K562 (cell line): ENCODE results near the gene SLC24A4. TPM values are rescaled to one million over a fixed set of nuclear protein-coding genes. Genes with fewer than 3 reads are reported as not detected.

Source experiments
- ATAC-seq: fragments of 200-7000 bp; cut with Tn5 transposase; 3 replicates; pipeline ENCODE4 v1.9.1; 2020; ENCODE audit warnings: moderate library complexity
- BruUV-seq: library from RNA; stranded (reverse); fragments of 400-500 nt; replicated peaks from 2 replicates; lab custom pipeline; 2021; lab: Mats Ljungman, UMichigan
- CTCF ChIA-PET: fragments of 300-600 bp; formaldehyde crosslinking; extraction: SDS; loops from one replicate; lab custom pipeline; 2021; ENCODE audit warnings: low intra/inter-chr PET ratio; lab: Yijun Ruan, JAX
- POLR2A ChIA-PET: fragments of 300-600, 350-650 bp; sonication (Branson Sonifier 250); formaldehyde crosslinking; extraction: SDS; loops from one replicate; lab custom pipeline; 2021; ENCODE audit warnings: antibody characterized with exemption, inconsistent platforms; lab: Yijun Ruan, JAX
- DNase-seq, 4 experiments: peaks; one replicate each; pipeline versions ENCODE4 v3.0.0 to v3.0.0-alpha.2; 2011 to 2018; ENCODE audit warnings: low spot score in 3 of 4, mixed read lengths in 3 of 4; ENCODE audit errors: extremely low read depth in 1 of 4
- FAIRE-seq: peaks from 2 replicates; lab custom pipeline; 2011; peaks lifted over from hg19 to GRCh38; lab: Jason Lieb, UNC
- H2AFZ ChIP-seq: 2 replicates; pipeline ENCODE4 v1.6.0; 2011; ENCODE audit warnings: low read depth, low read length, control low read depth, inconsistent platforms
- H3K27ac ChIP-seq: fragments of 200-600 bp; 3 replicates; pipeline ENCODE4 v1.8.0; 2011; ENCODE audit warnings: low read depth, mild to moderate bottlenecking, control low read depth, inconsistent platforms, low read length, moderate library complexity, mixed read lengths; ENCODE audit errors: extremely low read depth
- H3K27me3 ChIP-seq, 2 experiments: fragments of 300-600 bp in 1 of 2; 2 replicates in 1 of 2; 3 replicates in 1 of 2; pipeline versions ENCODE4 v1.6.0 to v1.8.0; 2011; ENCODE audit warnings: inconsistent platforms in 2 of 2, low read length in 2 of 2, mild to moderate bottlenecking in 1 of 2, mixed read lengths in 1 of 2, moderate library complexity in 1 of 2; ENCODE audit not compliant: control insufficient read depth in 2 of 2, insufficient read depth in 2 of 2
- H3K36me3 ChIP-seq: fragments of 300-600 bp; 3 replicates; pipeline ENCODE4 v1.8.0; 2011; ENCODE audit warnings: mild to moderate bottlenecking, low read length, inconsistent platforms; ENCODE audit not compliant: control insufficient read depth, insufficient read depth
- H3K4me1 ChIP-seq, 2 experiments: fragments of 200-600 bp in 1 of 2; replicated peaks in 1 of 2; 2 replicates in 1 of 2; 3 replicates in 1 of 2; pipeline versions ENCODE4 v1.5.1 to v1.8.0; 2011; ENCODE audit warnings: inconsistent platforms in 2 of 2, low read length in 2 of 2, mild to moderate bottlenecking in 1 of 2, mixed read lengths in 1 of 2, moderate library complexity in 1 of 2; ENCODE audit not compliant: control insufficient read depth in 2 of 2, insufficient read depth in 2 of 2
- H3K4me2 ChIP-seq: 2 replicates; pipeline ENCODE4 v1.6.1; 2011; ENCODE audit warnings: low read length, control low read depth, inconsistent platforms, mixed read lengths; ENCODE audit not compliant: insufficient read depth
- H3K4me3 ChIP-seq: fragments of 200-600 bp; sonication (generic), shearing (Covaris generic); 2 replicates; pipeline ENCODE4 v1.5.1; 2016; ENCODE audit warnings: control low read depth, inconsistent platforms
- H3K79me2 ChIP-seq: fragments of 200-600 bp; 3 replicates; pipeline ENCODE4 v1.8.0; 2011; ENCODE audit warnings: low read length, inconsistent platforms; ENCODE audit not compliant: control insufficient read depth, insufficient read depth
- H3K9ac ChIP-seq, 2 experiments: 2 replicates each; pipeline versions ENCODE4 v1.6.0 to v1.6.1; 2011; ENCODE audit warnings: low read depth in 2 of 2, low read length in 2 of 2, control low read depth in 1 of 2, inconsistent platforms in 1 of 2, mild to moderate bottlenecking in 1 of 2, mixed read lengths in 1 of 2; ENCODE audit not compliant: insufficient read depth in 1 of 2
- H3K9me1 ChIP-seq: one replicate; pipeline ENCODE4 v1.6.0; 2011; ENCODE audit warnings: inconsistent platforms, mild to moderate bottlenecking, low read length, moderate library complexity; ENCODE audit not compliant: control insufficient read depth, insufficient read depth
- H3K9me3 ChIP-seq: replicated peaks from 2 replicates; pipeline ENCODE4 v1.5.1; 2011; ENCODE audit warnings: low read depth, low read length, inconsistent platforms; ENCODE audit not compliant: control insufficient read depth, insufficient read depth
- H4K20me1 ChIP-seq: replicated peaks from 2 replicates; pipeline ENCODE4 v1.6.1; 2011; ENCODE audit warnings: low read length, inconsistent platforms, mixed read lengths; ENCODE audit not compliant: control insufficient read depth, insufficient read depth
- EHMT2 ChIP-seq: fragments of 450-650 bp; IDR thresholded peaks from 2 replicates; pipeline ENCODE4 v1.6.1; 2018; ENCODE audit warnings: antibody characterized with exemption
- ETV1 ChIP-seq: fragments of 450-650 bp; conservative IDR thresholded peaks from 2 replicates; pipeline ENCODE4 v1.6.1; 2016; ENCODE audit warnings: missing genetic modification characterization, control low read depth, low read depth, missing compliant biosample characterization
- FOSL1 ChIP-seq: fragments of 200-800 bp; sonication (Bioruptor generic); conservative IDR thresholded peaks from 2 replicates; pipeline ENCODE4 v1.6.1; 2016; ENCODE audit warnings: missing genetic modification characterization, missing compliant biosample characterization
- FOXP1 ChIP-seq: sonication (generic); formaldehyde crosslinking; IDR thresholded peaks from 2 replicates; pipeline ENCODE4 v1.8.0; 2022; ENCODE audit warnings: mild to moderate bottlenecking, missing genetic modification reagents
- HNRNPK ChIP-seq: fragments of 200-400 bp; formaldehyde crosslinking; IDR thresholded peaks from one replicate; pipeline ENCODE4 v1.6.1; 2018; ENCODE audit warnings: mild to moderate bottlenecking, low read depth, low read length; ENCODE audit not compliant: poor library complexity, severe bottlenecking
- LCOR ChIP-seq: sonication (generic); formaldehyde crosslinking; IDR thresholded peaks from 2 replicates; pipeline ENCODE4 v1.8.0; 2022; ENCODE audit warnings: mild to moderate bottlenecking, missing genetic modification reagents
- MYBL2 ChIP-seq, 2 experiments: fragments of 450-650 bp in 1 of 2; sonication (generic) in 1 of 2; formaldehyde crosslinking in 1 of 2; IDR thresholded peaks; 2 replicates each; pipeline versions ENCODE4 v1.6.1 to v1.8.1; 2017 to 2022; ENCODE audit warnings: borderline replicate concordance in 1 of 2, inconsistent platforms in 1 of 2, low read depth in 1 of 2, mild to moderate bottlenecking in 1 of 2, missing genetic modification reagents in 1 of 2, moderate library complexity in 1 of 2
- RHOXF2B ChIP-seq: fragments of 250-450 bp; sonication (Bioruptor Pico); conservative IDR thresholded peaks from 2 replicates; pipeline ENCODE4 v1.5.1; 2021
- TRIM24 ChIP-seq, 2 experiments: fragments of 450-650 bp; IDR thresholded peaks; 2 replicates each; pipeline ENCODE4 v1.6.1; 2016
- ZBED1 ChIP-seq: IDR thresholded peaks from 2 replicates; pipeline ENCODE4 v1.6.1; 2014
- ZNF311 ChIP-seq: fragments of 250-450 bp; sonication (Bioruptor Pico); IDR thresholded peaks from 2 replicates; pipeline ENCODE4 v1.4.0; 2020; ENCODE audit warnings: mild to moderate bottlenecking, moderate library complexity
- ZNF436 ChIP-seq: fragments of 250-450, 450-650 bp; sonication (Bioruptor Pico); formaldehyde crosslinking; IDR thresholded peaks from 2 replicates; pipeline ENCODE4 v1.7.0; 2020; ENCODE audit warnings: mild to moderate bottlenecking
- ZNF695 ChIP-seq: fragments of 450-650 bp; formaldehyde crosslinking; IDR thresholded peaks from 2 replicates; pipeline ENCODE4 v1.4.0; 2020; ENCODE audit warnings: mild to moderate bottlenecking, moderate library complexity
- WGBS: fragments of 100-300 bp; shearing (Covaris generic); methylation state at CpG from one replicate; pipeline ENCODE4 v1.1.6; 2016; ENCODE audit warnings: low coverage, mixed read lengths; ENCODE audit not compliant: insufficient coverage; ENCODE audit errors: missing lambda C conversion rate; 5-methylcytosine and 5-hydroxymethylcytosine counted together
- in situ Hi-C: fragments of 300-500 bp; cut with MboI; formaldehyde crosslinking; loops from 4 replicates; pipeline ENCODE4 v1.15.0; 2018; ENCODE audit warnings: inconsistent platforms, mixed read lengths
- intact Hi-C: fragments of 100-400 bp; cut with micrococcal nuclease; formaldehyde crosslinking; loops from 2 replicates; pipeline ENCODE4 v1.14.2; 2022
- polyA plus RNA-seq, 8 experiments: library from polyadenylated mRNA; depleted of rRNA in 4 of 8; stranded (reverse) in 5 of 8; unstranded in 3 of 8; fragments of >200 nt; fragmentation: Nextera tagmentation in 2 of 8; fragmentation: Illumina TruSeq in 1 of 8; extraction: Ambion mirVana in 2 of 8; extraction: Trizol in 1 of 8; gene quantifications; 2 replicates each; pipeline versions ENCODE4 v1.2.1 to v1.2.3, GENCODE V29; 2011 to 2014; ENCODE audit warnings: inconsistent platforms in 1 of 8, missing spikeins in 1 of 8
- total RNA-seq, 7 experiments: library from RNA; depleted of rRNA in 6 of 7; stranded (reverse); fragments of >200 nt in 6 of 7; fragmentation: Illumina TruSeq in 2 of 7; extraction: Trizol in 2 of 7; gene quantifications; 2 replicates each; pipeline versions ENCODE4 v1.2.1 to v1.2.3, GENCODE V29; 2011 to 2021; ENCODE audit warnings: low replicate concordance in 1 of 7
- TF ChIP-seq, protein P1 (sequence below): fragments of 250-450 bp; sonication (Bioruptor Pico); IDR thresholded peaks from 2 replicates; pipeline ENCODE4 v1.8.0; 2022; ENCODE audit warnings: inconsistent platforms
- TF ChIP-seq, protein P2 (sequence below): sonication (generic); formaldehyde crosslinking; IDR thresholded peaks from 2 replicates; pipeline ENCODE4 v1.8.1; 2023; ENCODE audit warnings: mild to moderate bottlenecking, missing genetic modification reagents
- TF ChIP-seq, protein P3 (sequence below): sonication (generic); formaldehyde crosslinking; IDR thresholded peaks from 2 replicates; pipeline ENCODE4 v1.8.0; 2022; ENCODE audit warnings: mild to moderate bottlenecking, missing genetic modification reagents

SLC24A4 gene
- total and polyA plus RNA-seq, 9 of the 15 experiments (the other 6 are each of a cell fraction or from before 2014, with no cell fraction given), result not detected

DNA sequence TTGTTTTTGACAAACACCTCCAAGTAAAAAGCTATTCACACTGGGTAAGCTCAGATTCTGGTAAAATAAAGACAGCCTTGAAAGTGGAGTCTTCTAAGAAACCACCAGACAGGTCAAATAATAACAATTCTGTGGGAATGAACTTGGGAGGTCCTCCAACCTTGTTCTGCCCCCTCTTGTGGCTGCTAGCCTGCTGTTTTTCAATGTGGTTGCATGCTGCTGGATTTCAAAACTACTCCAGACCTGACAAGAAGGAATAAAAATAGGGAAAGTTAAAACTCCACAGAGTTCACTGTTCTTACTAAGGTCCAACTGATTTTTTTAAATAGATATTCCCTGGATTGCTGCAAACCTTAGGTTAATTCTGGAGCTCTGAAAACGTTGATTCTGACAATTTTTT lies 158.4 kb downstream of the SLC24A4 start:
- no peak for FAIRE-seq
- CTCF ChIA-PET, result no interaction called here

More for the DNA sequence above, 158.4 kb downstream of the SLC24A4 start:
- no peak overlapping the region for H3K27ac ChIP-seq
- no peaks in the 10 kb centered on the region for H3K79me2 ChIP-seq
- no peak overlapping the region for H3K9ac ChIP-seq
- H3K27me3 ChIP-seq, result no peaks in the 10 kb centered on the region; a peak in 1 of 5 replicates
- no peaks in the 10 kb centered on the region for H3K36me3 ChIP-seq
- H3K4me2 ChIP-seq, result no peak overlapping the region
- TF ChIP-seq LCOR (CRISPR knock-in tag) (no peak), ZNF695 (CRISPR knock-in tag) (no peak), TRIM24 (IDR thresholded peaks at IDR 0.05) (no peak), HNRNPK (no peak), MYBL2 (IDR thresholded peaks at IDR 0.05; ENCODE audit: low read depth) (no peak), MYBL2 (CRISPR knock-in tag; IDR thresholded peaks at IDR 0.05; ENCODE audit: borderline replicate concordance) (no peak), ZNF436 (CRISPR knock-in tag) (no peak), RHOXF2B (CRISPR knock-in tag) (no peak), FOSL1 (tag) (no peak), ETV1 (no peak), ZNF311 (no peak), ZBED1 (no peak), FOXP1 (CRISPR knock-in tag) (no peak), EHMT2 (no peak)
- TF ChIP-seq, protein P1, sequence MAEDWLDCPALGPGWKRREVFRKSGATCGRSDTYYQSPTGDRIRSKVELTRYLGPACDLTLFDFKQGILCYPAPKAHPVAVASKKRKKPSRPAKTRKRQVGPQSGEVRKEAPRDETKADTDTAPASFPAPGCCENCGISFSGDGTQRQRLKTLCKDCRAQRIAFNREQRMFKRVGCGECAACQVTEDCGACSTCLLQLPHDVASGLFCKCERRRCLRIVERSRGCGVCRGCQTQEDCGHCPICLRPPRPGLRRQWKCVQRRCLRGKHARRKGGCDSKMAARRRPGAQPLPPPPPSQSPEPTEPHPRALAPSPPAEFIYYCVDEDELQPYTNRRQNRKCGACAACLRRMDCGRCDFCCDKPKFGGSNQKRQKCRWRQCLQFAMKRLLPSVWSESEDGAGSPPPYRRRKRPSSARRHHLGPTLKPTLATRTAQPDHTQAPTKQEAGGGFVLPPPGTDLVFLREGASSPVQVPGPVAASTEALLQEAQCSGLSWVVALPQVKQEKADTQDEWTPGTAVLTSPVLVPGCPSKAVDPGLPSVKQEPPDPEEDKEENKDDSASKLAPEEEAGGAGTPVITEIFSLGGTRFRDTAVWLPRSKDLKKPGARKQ (CRISPR knock-in tag), result no peak
- TF ChIP-seq, protein P2, sequence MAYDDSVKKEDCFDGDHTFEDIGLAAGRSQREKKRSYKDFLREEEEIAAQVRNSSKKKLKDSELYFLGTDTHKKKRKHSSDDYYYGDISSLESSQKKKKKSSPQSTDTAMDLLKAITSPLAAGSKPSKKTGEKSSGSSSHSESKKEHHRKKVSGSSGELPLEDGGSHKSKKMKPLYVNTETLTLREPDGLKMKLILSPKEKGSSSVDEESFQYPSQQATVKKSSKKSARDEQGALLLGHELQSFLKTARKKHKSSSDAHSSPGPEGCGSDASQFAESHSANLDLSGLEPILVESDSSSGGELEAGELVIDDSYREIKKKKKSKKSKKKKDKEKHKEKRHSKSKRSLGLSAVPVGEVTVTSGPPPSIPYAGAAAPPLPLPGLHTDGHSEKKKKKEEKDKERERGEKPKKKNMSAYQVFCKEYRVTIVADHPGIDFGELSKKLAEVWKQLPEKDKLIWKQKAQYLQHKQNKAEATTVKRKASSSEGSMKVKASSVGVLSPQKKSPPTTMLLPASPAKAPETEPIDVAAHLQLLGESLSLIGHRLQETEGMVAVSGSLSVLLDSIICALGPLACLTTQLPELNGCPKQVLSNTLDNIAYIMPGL (CRISPR knock-in tag), result no peak
- TF ChIP-seq, protein P3, sequence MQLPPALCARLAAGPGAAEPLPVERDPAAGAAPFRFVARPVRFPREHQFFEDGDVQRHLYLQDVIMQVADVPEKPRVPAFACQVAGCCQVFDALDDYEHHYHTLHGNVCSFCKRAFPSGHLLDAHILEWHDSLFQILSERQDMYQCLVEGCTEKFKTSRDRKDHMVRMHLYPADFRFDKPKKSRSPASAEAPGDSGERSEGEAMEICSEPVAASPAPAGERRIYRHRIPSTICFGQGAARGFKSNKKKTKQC (CRISPR knock-in tag), result no peak
- no peak overlapping the region for H3K4me3 ChIP-seq
- BruUV-seq, result no TSS peak
- 0% methylated on average over 1 of the region's 1 CpG for WGBS
- in situ Hi-C loops, result no loop called here
- H4K20me1 ChIP-seq, result no peaks in the 10 kb centered on the region
- H3K9me3 ChIP-seq, result no peaks in the 10 kb centered on the region
- DNase-seq (no peak), ATAC-seq (no peak)
- POLR2A ChIA-PET, result no interaction called here
- H3K9me1 ChIP-seq, result no peaks in the 10 kb centered on the region
- H2AFZ ChIP-seq, result no peak overlapping the region
- no peaks in the 10 kb centered on the region for H3K4me1 ChIP-seq
- intact Hi-C loops, result no loop called here
